H1 (cell line): ENCODE results near the gene DCAF7. TPM values are rescaled to one million over a fixed set of nuclear protein-coding genes. Genes with fewer than 3 reads are reported as not detected.

Experiments
- CTCF ChIA-PET: fragments of 300-600 bp; sonication (Branson Sonifier 250); formaldehyde crosslinking; loops from one replicate; lab custom pipeline; 2021; ENCODE audit not compliant: partially characterized antibody; lab: Charles Lee
- POLR2A ChIA-PET: fragments of 300-600 bp; sonication (Branson Sonifier 250); formaldehyde crosslinking; loops from one replicate; lab custom pipeline; 2021; ENCODE audit warnings: inconsistent platforms; ENCODE audit not compliant: partially characterized antibody; lab: Charles Lee
- DNase-seq, 2 experiments: peaks; one replicate each; pipeline versions ENCODE4 v3.0.0 to v3.0.0-alpha.2; 2010 to 2022; ENCODE audit warnings: low spot score in 2 of 2, low read depth in 1 of 2, mixed read lengths in 1 of 2
- FAIRE-seq: peaks from 2 replicates; lab custom pipeline; 2011; peaks lifted over from hg19 to GRCh38; lab: Jason Lieb, UNC
- H2AFZ ChIP-seq: 2 replicates; pipeline ENCODE4 v1.8.1; 2012; ENCODE audit warnings: low read length, inconsistent platforms
- H2AK5ac ChIP-seq: 2 replicates; pipeline ENCODE4 v1.6.1; 2013; ENCODE audit warnings: low read depth, low read length
- H2BK120ac ChIP-seq: replicated peaks from 2 replicates; pipeline ENCODE3; 2013; ENCODE audit warnings: low read depth, low read length, inconsistent platforms
- H2BK12ac ChIP-seq: 2 replicates; pipeline ENCODE4 v1.6.1; 2013; ENCODE audit warnings: low read depth, low read length
- H2BK15ac ChIP-seq: 2 replicates; pipeline ENCODE4 v1.6.1; 2013; ENCODE audit warnings: low read length
- H2BK20ac ChIP-seq: 2 replicates; pipeline ENCODE4 v1.6.1; 2013; ENCODE audit warnings: low read length
- H2BK5ac ChIP-seq: 2 replicates; pipeline ENCODE4 v1.6.1; 2013; ENCODE audit warnings: low read depth, low read length
- H3K14ac ChIP-seq: 2 replicates; pipeline ENCODE4 v1.6.1; 2013; ENCODE audit warnings: inconsistent platforms; ENCODE audit not compliant: insufficient read length
- H3K18ac ChIP-seq: 2 replicates; pipeline ENCODE4 v1.6.1; 2013; ENCODE audit warnings: low read length; ENCODE audit errors: extremely low read depth
- H3K23ac ChIP-seq: 2 replicates; pipeline ENCODE4 v1.6.1; 2013; ENCODE audit warnings: inconsistent platforms; ENCODE audit not compliant: insufficient read length
- H3K23me2 ChIP-seq: 2 replicates; pipeline ENCODE4 v1.6.1; 2013; ENCODE audit warnings: low read depth, low read length
- H3K27ac ChIP-seq: 2 replicates; pipeline ENCODE4 v1.6.1; 2011; ENCODE audit warnings: low read depth, low read length, inconsistent platforms
- H3K27me3 ChIP-seq, 4 experiments: replicated peaks in 1 of 4; 1 replicate in 1 of 4; 2 replicates in 3 of 4; pipeline versions ENCODE4 v1.6.1 to v1.8.1; 2011 to 2013; ENCODE audit warnings: low read length in 3 of 4, mild to moderate bottlenecking in 3 of 4, inconsistent platforms in 2 of 4, mixed read lengths in 2 of 4, moderate library complexity in 1 of 4; ENCODE audit not compliant: control insufficient read depth in 3 of 4, insufficient read depth in 3 of 4; ENCODE audit errors: extremely low read depth in 1 of 4
- H3K36me3 ChIP-seq, 4 experiments: 2 replicates each; pipeline versions ENCODE4 v1.6.1 to v1.8.1; 2011 to 2013; ENCODE audit warnings: mild to moderate bottlenecking in 4 of 4, low read length in 3 of 4, moderate library complexity in 2 of 4, control low read depth in 1 of 4, inconsistent platforms in 1 of 4; ENCODE audit not compliant: insufficient read depth in 4 of 4, control insufficient read depth in 2 of 4
- H3K4ac ChIP-seq: replicated peaks from 2 replicates; pipeline ENCODE3; 2013; ENCODE audit warnings: low read length, low read depth, mixed read lengths, inconsistent platforms; ENCODE audit not compliant: insufficient read length
- H3K4me1 ChIP-seq, 4 experiments: replicated peaks in 1 of 4; 1 replicate in 1 of 4; 2 replicates in 3 of 4; pipeline versions ENCODE4 v1.6.1 to v1.8.1; 2011 to 2013; ENCODE audit warnings: low read length in 3 of 4, inconsistent platforms in 2 of 4, mixed read lengths in 1 of 4; ENCODE audit not compliant: insufficient read depth in 4 of 4, control insufficient read depth in 3 of 4
- H3K4me2 ChIP-seq, 2 experiments: 2 replicates each; pipeline versions ENCODE4 v1.6.1 to v1.8.1; 2011 to 2013; ENCODE audit warnings: low read depth in 2 of 2, low read length in 2 of 2, control low read depth in 1 of 2, inconsistent platforms in 1 of 2, mild to moderate bottlenecking in 1 of 2; ENCODE audit not compliant: insufficient read depth in 1 of 2
- H3K4me3 ChIP-seq, 4 experiments: fragments of 200-600, 300-600 bp in 1 of 4; sonication (generic), shearing (Covaris generic), sonication (Bioruptor Twin) in 1 of 4; 2 replicates each; pipeline versions ENCODE4 v1.5.1 to v1.8.1; 2011 to 2016; ENCODE audit warnings: low read length in 4 of 4, low read depth in 3 of 4, control low read depth in 2 of 4, inconsistent platforms in 2 of 4, mild to moderate bottlenecking in 2 of 4, mixed read lengths in 1 of 4, moderate library complexity in 1 of 4; ENCODE audit not compliant: insufficient read depth in 2 of 4; ENCODE audit errors: extremely low read depth in 1 of 4
- H3K56ac ChIP-seq: replicated peaks from 2 replicates; pipeline ENCODE3; 2013; ENCODE audit warnings: low read depth, mild to moderate bottlenecking, mixed read lengths, low read length, inconsistent platforms; ENCODE audit not compliant: insufficient read length
- H3K79me1 ChIP-seq: 2 replicates; pipeline ENCODE4 v1.6.1; 2013; ENCODE audit warnings: low read depth, low read length, control low read depth
- H3K79me2 ChIP-seq, 2 experiments: 2 replicates each; pipeline versions ENCODE4 v1.6.1 to v1.8.1; 2012 to 2013; ENCODE audit warnings: low read length in 2 of 2, mild to moderate bottlenecking in 2 of 2, inconsistent platforms in 1 of 2; ENCODE audit not compliant: insufficient read depth in 2 of 2, control insufficient read depth in 1 of 2
- H3K9ac ChIP-seq, 4 experiments: replicated peaks in 1 of 4; 1 replicate in 1 of 4; 2 replicates in 3 of 4; pipeline versions ENCODE4 v1.6.1 to v1.8.1; 2011 to 2013; ENCODE audit warnings: low read depth in 3 of 4, low read length in 3 of 4, control low read depth in 2 of 4, mild to moderate bottlenecking in 2 of 4, moderate library complexity in 2 of 4, inconsistent platforms in 1 of 4; ENCODE audit errors: extremely low read depth in 1 of 4
- H3K9me3 ChIP-seq, 2 experiments: 2 replicates each; pipeline versions ENCODE4 v1.6.1 to v1.8.1; 2012 to 2013; ENCODE audit warnings: mild to moderate bottlenecking in 2 of 2, moderate library complexity in 2 of 2, control low read depth in 1 of 2, inconsistent platforms in 1 of 2, low read depth in 1 of 2, low read length in 1 of 2, mixed read lengths in 1 of 2; ENCODE audit not compliant: insufficient read depth in 2 of 2
- H4K20me1 ChIP-seq, 2 experiments: replicated peaks in 1 of 2; 2 replicates each; pipeline versions ENCODE3 to v1.8.1; 2011 to 2013; ENCODE audit warnings: inconsistent platforms in 2 of 2, low read length in 2 of 2, mild to moderate bottlenecking in 1 of 2; ENCODE audit not compliant: insufficient read depth in 2 of 2, control insufficient read depth in 1 of 2
- H4K5ac ChIP-seq: 2 replicates; pipeline ENCODE4 v1.6.1; 2013; ENCODE audit warnings: low read length, low read depth, mixed read lengths, inconsistent platforms; ENCODE audit not compliant: insufficient read length
- H4K8ac ChIP-seq: 2 replicates; pipeline ENCODE4 v1.8.0; 2013; ENCODE audit warnings: mild to moderate bottlenecking, moderate library complexity, low read length, inconsistent platforms; ENCODE audit not compliant: insufficient read depth; ENCODE audit errors: extremely low read depth
- H4K91ac ChIP-seq: replicated peaks from 2 replicates; pipeline ENCODE3; 2013; ENCODE audit warnings: low read length, mixed read lengths, inconsistent platforms; ENCODE audit not compliant: insufficient read length
- BCL11A ChIP-seq, 2 experiments: IDR thresholded peaks; one replicate each; pipeline ENCODE4 v1.6.1; 2011; ENCODE audit warnings: low read depth in 2 of 2, low read length in 2 of 2, mild to moderate bottlenecking in 2 of 2
- CTCF ChIP-seq, 3 experiments: IDR thresholded peaks; 1 replicate in 2 of 3; 2 replicates in 1 of 3; pipeline versions ENCODE4 v1.5.1 to v1.6.1; 2011; ENCODE audit warnings: low read length in 3 of 3, mild to moderate bottlenecking in 3 of 3, inconsistent platforms in 2 of 3, low read depth in 1 of 3, moderate library complexity in 1 of 3; ENCODE audit not compliant: insufficient read depth in 1 of 3; ENCODE audit errors: control extremely low read depth in 1 of 3
- E2F6 ChIP-seq: IDR thresholded peaks from 2 replicates; pipeline ENCODE4 v1.6.1; 2012; ENCODE audit warnings: inconsistent platforms
- KDM5A ChIP-seq: fragments of 200-600 bp; IDR thresholded peaks from 2 replicates; pipeline ENCODE4 v1.7.1; 2012; ENCODE audit warnings: mild to moderate bottlenecking, low read length, inconsistent platforms, mixed read lengths
- WGBS, 2 experiments: shearing (Covaris generic) in 1 of 2; methylation state at CpG; one replicate each; pipeline versions ENCODE4 v1.1.6 to v1.1.7; 2013 to 2015; ENCODE audit warnings: low lambda C conversion rate in 2 of 2, mixed read lengths in 2 of 2, inconsistent platforms in 1 of 2, low coverage in 1 of 2, missing lambda C conversion rate in 1 of 2; ENCODE audit not compliant: insufficient replicate concordance in 2 of 2, insufficient coverage in 1 of 2, insufficient read length in 1 of 2; ENCODE audit errors: extremely low coverage in 1 of 2, missing lambda C conversion rate in 1 of 2; 5-methylcytosine and 5-hydroxymethylcytosine counted together
- polyA plus RNA-seq, 7 experiments: library from polyadenylated mRNA; depleted of rRNA in 3 of 7; stranded (reverse) in 5 of 7; unstranded in 2 of 7; fragments of >200 nt in 5 of 7; fragments of 200-250 nt in 2 of 7; gene quantifications; 1 replicate in 5 of 7; 2 replicates in 1 of 7; 4 replicates in 1 of 7; pipeline versions ENCODE4 v1.2.1 to v1.2.3, GENCODE V29; 2011 to 2013; ENCODE audit warnings: missing spikeins in 2 of 7, mixed read lengths in 2 of 7
- total RNA-seq: library from RNA; stranded (reverse); fragmentation: NEBNext Ultra II Directional; extraction: Animal tissue kit (Norgen Biotek cat#: 25700); gene quantifications from 2 replicates; pipeline ENCODE4 v1.2.1, GENCODE V29; 2021

DCAF7 gene
- total and polyA plus RNA-seq, 2 of the 8 experiments (the other 6 are each of a cell fraction or from before 2014, with no cell fraction given) = 74.9 to 94.1 TPM

GRCh38 chr17:63547083-63547523, 3.2 kb upstream of the DCAF7 start:
- Histone ChIP-seq H2BK12ac (no peak overlapping the region), H3K27me3 (no peaks in the 10 kb centered on the region), H4K20me1 (peaks cover 0 to 2% of the 10 kb centered on the region in 2 experiments), H2BK120ac (no peak overlapping the region), H3K79me1 (peaks cover 2% of the 10 kb centered on the region; the same call in 1 of the 2 replicates), H2AK5ac (no peak overlapping the region), H3K9ac (no peak overlapping the region), H3K18ac (no peak overlapping the region), H3K56ac (no peak overlapping the region), H4K8ac (no peak overlapping the region), H2BK20ac (no peak overlapping the region), H3K36me3 (no peaks in the 10 kb centered on the region), H3K23me2 (peaks cover 11% of the 10 kb centered on the region; the same call in 1 of the 2 replicates), H3K4me1 (peaks cover 0 to 9% (median 5%) of the 10 kb centered on the region in 4 experiments; a peak in 5 of 7 replicates), H3K14ac (no peak overlapping the region), H2BK15ac (no peak overlapping the region), H3K27ac (no peak overlapping the region), H3K4me3 (no peak overlapping the region), H4K91ac (no peak overlapping the region), H3K4ac (no peak overlapping the region), H2BK5ac (no peak overlapping the region), H3K79me2 (peaks cover 2 to 12% of the 10 kb centered on the region in 2 experiments), H2AFZ (no peak overlapping the region), H4K5ac (no peak overlapping the region), H3K9me3 (no peaks in the 10 kb centered on the region), H3K4me2 (no peak overlapping the region), H3K23ac (no peak overlapping the region)
- FAIRE-seq (no peak), DNase-seq (no peak)
- ChIA-PET CTCF (interaction anchor here (1.1 kb wide), 1 partner anchor 9 kb away, joined by 3 read pairs; no protein-coding TSS in a partner anchor), POLR2A (no interaction called here)
- 71% methylated on average over 5 of the region's 5 CpGs; no CpG with 5 or more reads in 1 of the 2 experiments for WGBS, 2 experiments
- TF ChIP-seq CTCF (IDR thresholded peaks at IDR 0.05; ENCODE audit: control extremely low read depth in 1 of 3, insufficient read depth in 1 of 3, low read depth in 1 of 3, low read length in 3 of 3) = no peak
- no peak for TF ChIP-seq KDM5A
- TF ChIP-seq E2F6 = no peak
- no peak for TF ChIP-seq BCL11A (IDR thresholded peaks at IDR 0.05; ENCODE audit: low read depth in 2 of 2, low read length in 2 of 2)
